ENCODE data around the gene NUP88. TPM values are rescaled to one million over a fixed set of nuclear protein-coding genes. Genes with fewer than 3 reads are reported as not detected.

Gene NUP88
- total and polyA plus RNA-seq, 10 of the 15 experiments (the other 5 are each of a cell fraction or from before 2014, with no cell fraction given): 110 to 244 (median 188) TPM

DNA sequence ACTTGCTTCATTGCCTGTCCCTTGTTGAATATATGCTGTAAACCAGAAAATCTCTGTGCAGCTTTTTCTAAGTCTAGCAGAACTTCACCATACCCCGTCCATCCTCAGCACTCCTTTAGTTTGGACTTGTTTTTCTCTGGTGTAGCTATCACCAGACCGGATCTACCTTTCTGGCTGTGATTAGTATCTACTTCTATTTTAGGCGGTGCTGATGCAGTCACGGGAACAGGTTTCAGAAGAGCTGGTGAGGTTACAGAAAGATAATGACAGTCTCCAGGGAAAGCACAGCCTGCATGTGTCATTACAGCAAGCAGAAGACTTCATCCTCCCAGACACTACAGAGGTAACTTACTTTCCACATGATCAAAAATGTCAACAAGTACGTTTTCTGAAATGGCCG lies 46.4 kb downstream of the NUP88 start (continued):
- TF ChIP-seq ATF2 (IDR thresholded peaks at IDR 0.05; ENCODE audit: low read length): no peak
- TF ChIP-seq REST (IDR thresholded peaks at IDR 0.05; ENCODE audit: low read depth, low read length): no peak
- no peak for TF ChIP-seq ZNF622 (IDR thresholded peaks at IDR 0.05)
- no peak for TF ChIP-seq LARP7 (IDR thresholded peaks at IDR 0.05)
- no peak for TF ChIP-seq POLR2AphosphoS2 (IDR thresholded peaks at IDR 0.05; ENCODE audit: low read depth, low read length)
- peak; percentile 94 for TF ChIP-seq MEF2B (IDR thresholded peaks at IDR 0.05; ENCODE audit: partially characterized antibody, poor library complexity, severe bottlenecking)
- no peak for TF ChIP-seq YBX1 (IDR thresholded peaks at IDR 0.05)
- peak; percentile 12; the same call in 1 of the 2 replicates for TF ChIP-seq JUND (IDR thresholded peaks at IDR 0.05; ENCODE audit: low read depth, low read length)
- no peak for TF ChIP-seq ZBED1 (IDR thresholded peaks at IDR 0.05; ENCODE audit: borderline replicate concordance)
- no peak for TF ChIP-seq USF1 (IDR thresholded peaks at IDR 0.05; ENCODE audit: borderline replicate concordance, extremely low read length, insufficient read depth, low read depth, low read length)
- TF ChIP-seq NFIC (IDR thresholded peaks at IDR 0.05; ENCODE audit: low read depth, low read length): no peak
- no peak for TF ChIP-seq GABPA (IDR thresholded peaks at IDR 0.05; ENCODE audit: low read depth)
- no peak for TF ChIP-seq CBX3 (IDR thresholded peaks at IDR 0.05; ENCODE audit: borderline replicate concordance, low read depth)
- no peak for TF ChIP-seq ESRRA (IDR thresholded peaks at IDR 0.05; ENCODE audit: low read length)
- no peak for TF ChIP-seq CBFB (IDR thresholded peaks at IDR 0.05; ENCODE audit: low read depth)
- peak; percentile 67 for TF ChIP-seq PBX3 (IDR thresholded peaks at IDR 0.05; ENCODE audit: insufficient replicate concordance, low read depth, low read length)
- TF ChIP-seq CUX1 (IDR thresholded peaks at IDR 0.05; ENCODE audit: insufficient replicate concordance, low read depth, low read length): peak; percentile 76

All from GM12878 (cell line).